ENCODE data around the gene BRIP1.
"Not testable (repeated sequence)": the region's sequence is repeated elsewhere in the genome, so short reads cannot be mapped to it uniquely, and the experiment has no call there.

BRIP1 gene

DNA sequence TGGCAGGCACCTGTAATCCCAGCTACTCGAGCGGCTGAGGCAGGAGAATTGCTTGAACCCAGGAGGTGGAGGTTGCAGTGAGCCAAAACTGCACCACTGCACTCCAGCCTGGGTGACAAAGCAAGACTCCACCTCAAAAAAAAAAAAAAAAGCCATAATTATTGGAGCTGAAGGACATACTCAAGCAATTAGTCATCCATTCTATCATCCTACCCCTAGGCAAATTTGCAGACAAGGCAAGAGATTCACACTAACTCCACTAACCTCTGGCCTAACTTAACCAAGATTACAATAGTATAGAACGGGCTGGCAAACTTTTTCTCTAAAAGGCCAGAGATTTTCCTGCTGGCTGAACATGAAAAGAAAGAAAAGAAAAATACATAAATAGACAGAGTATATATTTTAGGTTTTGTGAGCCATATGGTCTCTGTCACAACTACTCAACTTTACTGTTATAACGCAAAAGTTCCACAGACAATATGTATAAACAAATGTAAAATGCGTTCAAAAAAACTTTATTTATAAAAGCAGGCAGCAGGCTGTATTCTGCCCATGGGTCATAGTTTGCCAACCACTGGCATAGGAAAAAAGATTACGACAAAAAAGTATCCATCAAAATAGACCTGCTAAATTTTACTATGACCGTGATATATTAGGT lies 29.7 kb downstream of the BRIP1 start:
- peak; percentile 69 for DNase-seq (ENCODE audit: insufficient read length, low spot score)
- FAIRE-seq: no peak

DNA sequence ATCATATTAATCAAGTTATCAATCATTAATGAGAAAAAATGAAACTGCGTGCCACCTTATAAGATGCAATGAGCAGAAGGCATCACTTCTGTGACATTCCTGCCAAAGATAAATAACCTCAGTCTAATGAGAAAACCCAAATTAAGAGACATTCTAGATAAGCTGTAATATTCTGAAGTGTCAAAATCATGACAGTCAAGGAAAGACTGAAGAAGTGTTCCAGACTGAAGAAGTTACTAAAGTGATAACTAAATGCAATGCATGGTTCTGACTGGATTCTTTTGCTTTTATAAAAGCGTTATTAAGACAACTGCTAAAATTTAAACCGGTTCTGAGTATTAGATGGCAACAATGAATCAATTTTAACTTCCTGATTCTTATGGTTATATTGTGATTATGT lies 30.9 kb downstream of the BRIP1 start:
- FAIRE-seq (no peak), DNase-seq (ENCODE audit: insufficient read length, low spot score) (no peak)

DNA sequence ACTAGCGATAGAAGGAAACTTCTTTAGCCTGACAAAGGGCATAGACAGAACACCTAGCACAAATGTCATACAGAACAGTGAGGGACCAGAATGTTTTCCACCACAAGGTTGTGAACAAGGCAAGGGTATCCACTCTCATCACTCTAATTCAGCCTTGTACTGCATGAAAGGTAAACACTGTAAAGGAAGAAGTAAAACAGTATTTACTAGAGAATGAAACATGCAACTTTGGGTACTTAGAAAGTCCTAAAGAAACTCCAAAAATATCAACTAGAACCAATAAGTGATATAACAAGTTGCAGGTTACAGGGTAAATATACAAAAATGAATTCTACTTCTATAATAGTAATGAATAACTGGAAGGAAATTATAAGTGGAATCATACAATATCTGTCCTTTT lies 32.2 kb downstream of the BRIP1 start:
- FAIRE-seq (no peak), DNase-seq (ENCODE audit: insufficient read length, low spot score) (no peak)

DNA sequence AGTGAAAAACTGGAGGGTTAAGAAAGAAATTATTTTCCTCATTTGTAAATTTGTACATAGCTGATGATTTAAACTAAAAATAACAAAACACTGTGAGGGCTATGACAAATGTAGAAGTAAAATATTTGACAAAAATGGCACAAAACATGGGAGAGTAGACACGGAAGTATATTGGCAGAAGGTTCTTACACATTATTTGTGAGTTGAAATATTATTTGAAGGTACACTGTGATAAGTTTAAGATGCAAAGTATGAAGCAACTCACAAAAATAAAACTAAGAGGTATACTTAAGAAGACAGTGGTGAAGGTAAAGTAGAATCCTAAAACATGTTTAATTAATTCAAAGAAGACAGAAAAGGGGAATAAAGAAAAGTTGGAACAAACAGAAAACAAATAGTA lies 34.6 kb downstream of the BRIP1 start:
- FAIRE-seq (no peak), DNase-seq (ENCODE audit: insufficient read length, low spot score) (no peak)

DNA sequence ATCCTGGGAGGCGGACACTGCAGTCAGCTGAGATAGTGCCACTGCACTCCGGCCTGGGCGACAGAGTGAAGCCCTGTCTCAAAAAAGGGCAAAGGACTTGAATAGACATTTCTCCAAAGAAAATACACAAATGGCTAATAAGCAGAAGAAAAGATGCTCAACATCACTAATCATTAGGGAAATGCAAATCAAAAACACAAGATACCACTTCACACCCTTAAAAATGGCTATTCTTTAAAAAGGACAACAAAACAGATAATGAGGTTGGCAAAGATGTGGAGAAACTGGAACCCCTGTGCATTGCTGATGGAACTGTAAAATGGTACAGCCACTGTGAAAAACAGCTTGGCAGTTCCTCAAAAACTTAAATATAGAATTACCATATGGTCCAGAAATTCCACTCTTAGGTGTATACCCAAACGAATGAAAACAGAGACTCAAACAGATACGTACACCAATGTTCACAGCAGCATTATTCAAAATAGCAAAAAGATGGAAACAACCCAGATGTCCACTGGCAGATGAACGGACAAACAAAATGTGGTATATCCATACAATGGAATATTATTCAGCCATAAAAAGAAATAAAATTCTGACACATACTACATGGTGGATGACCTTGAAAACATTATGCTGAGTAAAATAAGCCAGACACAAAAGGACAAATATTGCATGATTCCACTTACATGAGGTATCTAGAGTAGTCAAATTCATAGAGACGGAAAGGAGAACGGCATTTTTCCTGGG lies 35.5 kb downstream of the BRIP1 start:
- FAIRE-seq: no peak
- DNase-seq (ENCODE audit: insufficient read length, low spot score): no peak

DNA sequence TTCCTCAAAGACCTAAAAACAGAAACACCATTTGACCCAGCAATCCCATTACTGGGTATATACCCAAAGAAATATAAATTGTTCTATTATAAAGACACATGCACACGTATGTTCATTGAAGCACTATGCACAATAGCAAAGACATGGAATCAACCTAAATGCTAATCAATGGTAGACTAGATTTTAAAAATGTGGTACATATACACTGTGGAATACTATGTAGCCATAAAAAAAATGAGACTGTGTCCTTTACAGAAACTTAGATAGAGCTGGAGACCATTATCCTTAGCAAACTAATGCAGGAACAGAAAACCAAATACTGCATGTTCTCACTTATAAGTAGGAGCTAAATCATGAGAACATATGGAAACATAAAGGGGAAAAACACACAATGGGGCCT lies 36.5 kb downstream of the BRIP1 start:
- not testable (repeated sequence) for FAIRE-seq; DNase-seq (ENCODE audit: insufficient read length, low spot score)

DNA sequence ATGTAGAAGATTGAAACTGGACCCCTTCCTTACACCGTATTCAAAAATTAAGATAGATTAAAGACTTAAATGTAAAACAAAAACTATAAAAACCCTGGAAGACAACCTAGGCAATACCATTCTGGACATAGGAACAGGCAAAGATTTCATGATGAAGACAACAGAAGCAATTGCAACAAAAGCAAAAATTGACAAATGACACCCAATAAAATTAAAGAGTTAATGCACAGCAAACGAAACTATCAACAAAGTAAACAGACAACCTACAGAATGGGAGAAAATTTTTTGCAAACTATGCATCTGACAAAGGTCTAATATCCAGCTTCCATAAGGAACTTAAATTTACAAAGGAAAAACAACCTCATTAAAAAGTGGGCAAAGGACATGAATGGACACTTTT lies 37.1 kb downstream of the BRIP1 start:
- not testable (repeated sequence) for FAIRE-seq; DNase-seq (ENCODE audit: insufficient read length, low spot score)

DNA sequence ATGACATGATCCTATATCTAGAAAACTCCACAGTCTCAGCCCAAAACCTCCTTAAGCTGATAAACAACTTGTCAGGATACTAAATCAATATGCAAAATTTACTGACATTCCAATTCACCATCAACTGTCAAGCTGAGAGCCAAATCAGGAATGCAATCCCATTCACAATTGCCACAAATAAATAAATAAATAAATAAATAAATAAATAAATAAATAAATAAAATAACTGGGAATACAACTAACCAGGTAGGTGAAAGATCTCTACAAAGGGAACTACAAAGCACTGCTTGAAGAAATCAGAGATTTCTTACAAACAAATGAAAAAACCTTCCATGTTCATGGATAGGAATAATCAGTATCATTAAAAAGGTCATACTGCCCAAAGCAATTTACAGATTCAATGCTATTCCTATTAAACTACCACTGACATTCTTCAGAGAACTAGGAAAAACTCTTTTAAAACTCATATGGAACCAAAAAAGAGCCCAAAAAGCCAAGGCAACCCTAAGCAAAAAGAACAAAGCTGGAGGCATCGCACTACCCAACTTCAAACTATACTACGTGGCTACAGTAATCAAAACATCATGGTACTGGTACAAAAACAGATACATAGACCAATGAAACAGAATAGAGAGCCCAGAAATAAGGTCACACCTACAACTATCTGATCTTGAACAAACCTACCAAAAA lies 37.7 kb downstream of the BRIP1 start:
- no peak for DNase-seq (ENCODE audit: insufficient read length, low spot score)
- FAIRE-seq: no peak

DNA sequence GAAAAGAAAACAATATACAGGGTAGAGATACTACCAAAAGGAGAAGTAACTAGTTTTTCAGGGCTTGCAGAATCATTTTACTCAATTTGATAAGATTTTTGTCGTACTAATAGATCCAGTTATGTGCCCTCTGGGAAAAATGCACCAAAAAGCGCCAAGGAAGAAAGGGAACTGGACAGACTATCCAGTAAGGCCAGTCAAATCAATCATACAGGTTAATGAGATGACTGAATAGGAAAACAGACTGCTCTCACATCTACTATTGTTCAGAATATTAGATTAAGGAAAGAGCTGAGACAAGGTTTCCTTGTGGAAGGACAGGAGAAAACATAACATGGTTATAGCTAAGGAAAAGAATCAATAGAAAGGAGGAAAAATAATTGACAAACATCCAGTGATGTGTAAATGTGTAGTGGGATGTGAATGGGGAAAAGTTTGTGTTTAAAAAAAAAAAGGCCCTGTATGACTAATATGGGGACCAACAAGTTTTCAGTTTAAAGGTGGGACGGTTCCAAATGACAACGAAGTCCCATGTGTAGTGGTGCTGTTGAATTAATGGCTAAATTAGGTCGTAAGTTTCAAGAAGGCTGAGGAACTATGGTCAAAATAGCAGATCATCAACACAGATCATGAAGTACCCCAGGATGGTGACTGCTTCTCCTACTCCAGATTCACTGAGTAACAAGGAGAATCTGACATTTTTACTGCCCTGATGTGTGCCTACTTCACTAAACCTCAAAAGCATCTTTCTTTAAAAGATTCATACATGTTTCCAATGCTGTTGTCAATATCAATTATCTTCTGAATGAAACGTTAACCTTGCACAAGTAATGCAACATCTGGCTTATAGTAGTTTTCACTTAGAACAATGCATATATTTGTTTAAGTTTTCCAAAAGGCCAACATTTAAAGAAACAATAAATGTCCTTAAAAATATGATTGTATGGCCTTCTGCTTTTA lies 40.7 kb downstream of the BRIP1 start:
- DNase-seq (ENCODE audit: insufficient read length, low spot score) (no peak), FAIRE-seq (no peak)

DNA sequence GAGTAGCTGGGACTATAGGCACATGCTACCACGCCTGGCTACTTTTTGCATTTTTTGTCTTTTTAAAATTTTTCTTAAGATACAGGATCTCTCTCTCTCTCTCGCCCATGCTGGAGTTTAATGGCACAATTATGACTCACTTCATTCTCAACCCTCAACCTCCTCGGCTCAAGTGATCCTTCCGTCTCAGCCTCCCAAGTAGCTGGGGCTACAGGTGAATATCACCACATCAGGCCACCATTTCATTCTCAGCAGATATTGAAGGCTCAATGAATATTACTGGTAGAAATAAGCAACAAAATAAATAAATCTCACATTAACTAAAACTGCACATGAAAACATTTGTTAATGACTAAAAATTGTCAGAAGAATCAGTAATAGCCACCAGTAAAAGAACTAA lies 41.7 kb downstream of the BRIP1 start:
- FAIRE-seq (no peak), DNase-seq (ENCODE audit: insufficient read length, low spot score) (no peak)

DNA sequence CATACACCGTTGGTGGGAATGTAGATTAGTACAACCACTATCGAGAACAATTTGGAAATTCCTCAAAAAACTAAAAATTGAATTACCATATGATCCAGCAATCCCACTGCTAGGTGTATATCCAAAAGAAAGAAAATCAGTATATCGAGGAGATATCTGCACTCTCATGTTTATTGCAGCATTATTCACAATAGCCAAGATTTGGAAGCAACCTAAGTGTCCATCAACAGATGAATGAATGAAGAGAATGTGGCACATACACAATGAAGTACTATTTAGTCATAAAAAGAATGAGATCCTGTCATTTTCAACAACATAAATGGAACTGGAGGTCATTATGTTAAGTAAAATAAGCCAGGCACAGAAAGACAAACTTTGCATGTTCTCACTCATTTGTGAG lies 44.1 kb downstream of the BRIP1 start:
- not testable (repeated sequence) for FAIRE-seq; DNase-seq (ENCODE audit: insufficient read length, low spot score)

DNA sequence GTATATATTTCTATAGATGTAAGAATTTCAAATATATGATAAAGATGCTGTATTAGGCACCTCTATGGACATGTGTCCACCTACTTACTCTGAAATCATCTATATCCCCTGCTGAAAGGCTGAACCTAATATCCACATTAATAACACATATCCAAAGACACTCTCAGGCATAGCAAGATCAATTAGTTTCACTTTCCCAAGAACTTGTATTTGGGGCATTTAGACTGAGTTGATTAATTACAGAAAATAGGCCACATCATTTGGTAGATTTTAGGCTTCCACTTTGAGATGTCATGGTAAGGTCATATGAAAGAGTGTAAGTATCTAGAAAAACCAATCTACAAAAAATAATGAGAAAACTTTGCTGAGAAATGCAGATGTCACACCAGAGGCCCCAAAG lies 45.1 kb downstream of the BRIP1 start:
- FAIRE-seq: no peak
- DNase-seq (ENCODE audit: insufficient read length, low spot score): no peak

DNA sequence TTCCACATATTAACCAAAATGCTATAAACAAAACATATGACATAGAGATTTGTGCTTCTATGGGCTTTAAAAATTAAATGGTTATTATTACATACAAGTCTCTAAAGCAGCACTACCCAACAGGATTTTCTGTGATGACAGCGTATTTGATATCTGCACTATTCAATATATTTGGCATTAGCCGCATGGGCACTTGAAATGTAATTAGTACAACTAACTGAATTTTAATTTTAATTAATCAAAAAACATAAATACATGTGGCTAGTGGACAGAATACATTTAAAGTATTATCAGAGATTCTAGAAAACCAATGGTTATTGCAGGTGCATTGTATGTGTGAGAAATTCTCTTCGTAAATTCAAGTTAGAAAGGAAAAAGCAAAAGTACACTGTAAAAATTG lies 45.9 kb downstream of the BRIP1 start:
- DNase-seq (ENCODE audit: insufficient read length, low spot score) (no peak), FAIRE-seq (no peak)

DNA sequence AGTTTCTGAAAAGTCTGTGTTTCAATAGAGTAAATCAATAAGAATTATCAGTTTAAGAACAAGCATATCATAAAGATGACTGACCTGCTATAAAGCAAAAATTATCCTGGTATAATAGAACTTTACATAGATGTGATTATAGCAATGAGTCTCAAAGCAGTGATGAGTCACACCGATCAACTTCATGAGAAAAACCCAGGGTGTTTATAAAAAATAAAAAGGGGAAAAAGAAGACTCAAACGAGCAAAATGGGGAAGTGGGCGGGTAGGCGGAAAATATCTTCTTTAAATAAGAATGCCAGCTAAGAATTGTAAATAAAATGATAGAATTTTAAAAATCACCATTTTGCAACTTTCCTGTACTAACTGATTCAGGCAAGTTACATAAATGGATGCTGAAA lies 46.8 kb downstream of the BRIP1 start:
- FAIRE-seq (no peak), DNase-seq (ENCODE audit: insufficient read length, low spot score) (no peak)

DNA sequence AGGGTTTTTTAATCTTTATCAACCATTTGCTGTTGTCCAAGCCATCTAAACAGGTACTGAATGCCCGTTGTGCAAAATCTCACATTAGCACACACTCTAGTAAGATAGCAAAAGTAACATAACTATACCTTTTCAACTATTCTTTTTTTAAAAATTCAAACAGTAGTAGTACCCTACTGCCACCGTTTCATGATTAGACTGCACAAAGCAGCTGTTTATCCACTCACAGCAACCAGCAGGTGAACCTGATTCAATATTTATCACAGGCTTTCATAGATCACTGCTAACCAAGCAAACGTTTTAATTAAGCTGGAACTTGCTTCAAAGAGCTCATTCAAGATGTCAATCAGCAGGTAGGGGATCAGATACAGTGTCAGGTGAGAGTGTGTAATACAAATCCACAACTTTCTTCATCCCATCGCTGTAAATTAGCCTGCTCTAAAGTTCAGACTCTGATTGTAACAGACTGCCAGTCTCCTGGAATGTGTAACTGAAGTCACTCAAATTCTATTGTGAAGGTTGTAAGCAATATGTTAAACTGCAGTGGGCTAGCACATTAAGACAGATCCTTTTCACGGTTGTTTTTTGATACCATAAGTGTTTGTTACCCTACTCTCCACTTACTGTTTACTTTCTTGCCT lies 47.3 kb downstream of the BRIP1 start:
- DNase-seq (ENCODE audit: insufficient read length, low spot score): no peak
- FAIRE-seq: no peak

DNA sequence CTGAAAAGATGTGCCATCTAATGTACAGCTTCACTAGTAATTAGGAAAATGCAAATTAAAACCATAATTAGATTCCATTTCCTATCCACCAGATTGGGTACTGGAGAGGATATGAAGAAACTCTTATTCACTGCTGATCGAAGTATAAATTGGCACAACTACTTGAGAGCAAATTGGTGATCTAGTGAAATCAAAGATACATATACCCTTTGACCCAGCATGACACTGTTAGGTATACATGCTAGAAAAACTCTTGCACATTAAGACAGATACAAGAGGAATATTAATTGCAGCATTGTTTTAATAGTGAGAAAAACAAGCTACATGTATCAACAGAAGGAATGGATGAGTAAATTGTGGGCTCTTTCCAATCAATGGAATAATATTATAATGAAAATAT lies 48.8 kb downstream of the BRIP1 start:
- FAIRE-seq: no peak
- DNase-seq (ENCODE audit: insufficient read length, low spot score): no peak

DNA sequence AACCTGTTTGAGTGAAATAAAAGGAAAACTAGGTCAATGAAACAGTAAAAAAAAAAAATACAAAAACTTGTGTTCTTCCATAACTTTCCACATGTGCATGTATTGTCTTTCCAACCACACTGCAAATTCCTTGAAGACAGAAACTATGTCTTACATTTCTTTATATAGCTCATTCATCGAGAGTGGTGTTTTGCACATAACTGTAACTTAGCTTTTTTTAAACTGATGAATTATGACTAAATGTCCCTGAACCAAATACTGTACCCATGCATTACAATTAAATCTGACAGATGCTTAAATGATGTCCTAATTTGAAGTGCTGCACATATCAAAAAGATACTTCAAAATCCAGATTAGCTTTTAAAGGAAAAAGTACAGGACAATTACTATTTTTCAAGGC lies 50.1 kb downstream of the BRIP1 start:
- FAIRE-seq (no peak), DNase-seq (ENCODE audit: insufficient read length, low spot score) (no peak)

DNA sequence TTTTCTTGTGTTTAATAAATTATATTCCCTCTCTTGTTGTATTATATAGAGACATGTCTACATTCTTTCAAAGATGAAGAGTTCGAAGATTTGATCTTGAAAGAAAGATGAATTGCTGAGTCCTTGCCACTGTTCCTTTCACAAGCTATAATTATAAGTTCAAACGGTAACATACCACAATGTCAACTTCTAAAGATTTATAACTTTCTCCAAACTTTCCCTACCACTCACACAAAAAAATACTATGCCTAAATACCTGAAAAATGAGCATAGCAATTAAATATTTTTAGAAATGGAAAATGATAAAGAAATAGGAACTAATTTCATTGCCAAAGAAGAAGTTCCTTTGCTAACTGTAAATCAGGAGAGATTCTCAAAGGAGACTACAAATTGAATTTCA lies 50.6 kb downstream of the BRIP1 start:
- FAIRE-seq: no peak
- DNase-seq (ENCODE audit: insufficient read length, low spot score): no peak

DNA sequence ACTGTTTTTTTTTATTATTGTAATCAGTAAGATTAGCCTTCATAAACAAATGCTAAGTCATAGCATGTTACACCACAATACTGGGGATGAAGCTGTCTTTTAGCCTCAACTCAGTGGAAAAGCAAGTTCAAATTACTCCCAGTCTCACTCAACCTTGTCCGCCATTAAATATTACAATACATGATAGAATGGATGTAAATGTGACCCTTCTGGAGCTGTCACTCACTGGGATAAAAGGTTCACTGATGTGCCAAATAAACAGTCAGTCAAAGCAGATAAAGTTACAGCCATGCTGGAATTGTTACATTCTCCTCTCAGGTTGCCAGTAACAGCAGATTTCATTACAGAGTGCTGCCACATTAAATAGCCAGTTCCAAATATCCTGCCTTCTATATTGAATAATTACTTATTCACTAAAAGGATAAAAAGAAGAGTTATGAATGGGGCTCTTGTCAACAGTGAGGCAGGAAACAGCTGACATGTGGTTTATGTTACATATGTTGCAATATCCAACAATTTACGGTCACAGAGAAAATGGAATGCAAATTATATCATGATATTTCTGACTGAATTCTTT lies 53.4 kb downstream of the BRIP1 start:
- FAIRE-seq (peak; percentile 71), DNase-seq (ENCODE audit: insufficient read length, low spot score) (peak; percentile 41)

DNA sequence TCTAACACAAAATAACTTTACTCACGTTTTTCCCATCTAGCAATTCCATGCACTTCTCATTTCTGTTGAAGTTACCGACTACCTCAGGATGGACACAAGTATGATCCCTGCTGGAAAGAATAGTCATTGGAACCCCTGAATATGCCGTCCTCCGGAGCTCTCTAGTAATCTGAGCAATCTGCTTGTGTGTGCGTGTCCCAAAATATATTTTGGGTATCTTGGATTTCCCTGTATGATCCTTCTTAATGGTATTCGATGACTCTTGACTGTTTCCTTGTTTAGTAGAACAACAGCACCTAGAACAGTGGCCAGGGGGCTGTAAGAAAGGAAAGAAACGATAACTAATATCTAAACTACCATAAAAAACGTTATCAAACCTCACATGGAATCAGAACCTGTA lies 54.9 kb downstream of the BRIP1 start:
- DNase-seq (ENCODE audit: insufficient read length, low spot score) (no peak), FAIRE-seq (no peak)
